Muscle of arm (tissue), 12 donors: Measurements from ENCODE around the gene OR4D1. TPM values are rescaled to one million over a fixed set of nuclear protein-coding genes. Genes with fewer than 3 reads are reported as not detected.

ENCODE experiments used
- DNase-seq: peaks from one replicate; pipeline ENCODE4 v3.0.0-alpha.2; 2013
- polyA plus RNA-seq, 12 donors: library from polyadenylated mRNA; unstranded; fragments of 120-200 nt; gene quantifications; one replicate each; pipeline ENCODE4 v1.2.1, GENCODE V29; 2013; ENCODE audit not compliant: insufficient read length in 12 of 12

Gene OR4D1
- polyA plus RNA-seq, 12 donors: 0.04 TPM; not detected in 10

GRCh38 chr17:58153671-58154070 is 5.5 kb downstream of the OR4D1 start:
- DNase-seq: no peak

- DNase-seq: no peak
These were observed 8.9 kb downstream of the OR4D1 start for GRCh38 chr17:58156839-58157803.

GRCh38 chr17:58158181-58158580 is 10.0 kb downstream of the OR4D1 start:
- no peak for DNase-seq

- DNase-seq: no peak
These were observed 13.4 kb downstream of the OR4D1 start for GRCh38 chr17:58161566-58161965.

DNA sequence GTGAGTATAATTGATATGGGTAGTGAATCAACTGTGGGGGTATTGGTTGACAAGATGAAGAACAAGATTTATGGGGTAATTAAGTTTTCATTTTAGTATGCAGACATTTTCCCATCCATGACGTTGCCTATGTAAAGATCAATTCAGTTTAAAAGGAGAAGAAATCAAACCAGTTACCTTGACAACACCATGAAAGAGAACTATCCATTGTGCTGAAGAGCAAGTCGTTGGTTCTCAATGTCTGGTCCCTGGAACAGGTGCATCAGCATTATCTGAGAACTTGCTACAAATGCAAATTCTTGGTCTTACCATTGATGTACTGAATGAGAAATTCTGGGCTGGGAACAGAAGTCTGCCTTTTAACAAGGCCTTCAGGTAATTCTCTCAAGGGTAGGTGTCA is 17.8 kb downstream of the OR4D1 start:
- no peak for DNase-seq

DNA sequence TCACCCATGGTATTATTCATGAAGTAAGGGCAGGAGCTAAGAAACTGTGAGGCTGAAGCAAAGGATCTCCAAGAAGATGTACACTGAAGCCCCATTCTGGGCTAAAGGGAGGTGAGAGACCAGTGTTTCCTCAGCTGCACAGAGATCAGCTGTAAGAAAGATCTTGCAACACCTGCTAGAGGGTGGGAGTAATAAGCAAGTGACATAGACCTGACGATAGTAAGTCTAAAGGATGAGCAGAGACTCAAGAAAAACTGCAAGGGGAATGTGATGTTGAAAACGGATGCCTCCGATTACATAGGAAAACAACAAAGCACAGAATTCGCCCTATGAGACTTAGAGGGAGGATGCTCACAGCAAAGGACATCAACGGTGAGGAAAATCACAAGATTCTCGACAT is 18.5 kb downstream of the OR4D1 start, which contains the start of gene OR4D2:
OR4D2 (plus strand) TSS at position 301 of the 400 bp plus-strand sequence. CDS start 2,674 bp downstream, outside the sequence.
- DNase-seq: no peak

DNA sequence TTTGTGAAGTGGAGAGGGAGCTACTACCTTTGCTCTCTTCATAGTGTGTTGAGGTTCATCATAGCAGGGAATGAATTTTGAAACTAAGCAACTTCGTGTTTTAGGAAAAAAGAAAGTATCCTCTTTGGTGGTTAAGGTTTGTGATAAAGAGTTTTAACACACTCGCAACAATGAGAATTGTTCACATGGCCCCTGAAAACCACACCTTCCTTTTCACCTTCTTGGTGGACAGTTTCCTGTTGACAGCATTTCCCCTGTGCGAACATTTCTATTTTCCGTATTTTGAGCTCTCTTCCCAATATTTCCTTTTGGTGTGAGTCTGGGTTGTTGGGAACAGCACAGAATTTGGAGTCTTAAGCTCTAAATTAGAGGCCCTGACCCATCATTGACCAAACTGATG is 22.4 kb downstream of the OR4D1 start:
- no peak for DNase-seq

GRCh38 chr17:58172369-58173071 is 24.3 kb downstream of the OR4D1 start:
- DNase-seq: no peak

- DNase-seq: no peak
These were observed 26.7 kb downstream of the OR4D1 start for GRCh38 chr17:58174871-58175270.

DNA sequence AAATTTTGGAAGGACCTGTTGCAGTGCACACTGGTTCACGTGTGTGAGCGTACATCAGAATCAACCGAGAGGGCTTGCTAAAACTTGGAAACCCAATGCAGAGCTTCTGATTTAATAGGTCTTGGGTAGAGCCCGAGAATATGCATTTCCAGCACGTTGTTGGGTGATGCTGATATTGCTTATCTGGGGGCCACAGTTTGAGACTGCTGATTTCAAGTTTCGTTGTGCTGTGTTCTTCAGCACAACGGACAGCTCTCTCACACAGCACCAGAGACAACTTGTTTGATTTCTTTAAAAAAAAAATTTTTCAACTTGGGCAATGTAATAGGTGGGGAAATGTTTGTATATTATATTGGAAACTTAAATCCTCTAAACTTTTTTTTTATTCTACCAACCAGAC is 28.0 kb downstream of the OR4D1 start:
- no peak for DNase-seq

- DNase-seq: no peak
These were observed 33.6 kb downstream of the OR4D1 start for GRCh38 chr17:58181796-58182195.

GRCh38 chr17:58183514-58183913 is 35.3 kb downstream of the OR4D1 start:
- DNase-seq: no peak

DNA sequence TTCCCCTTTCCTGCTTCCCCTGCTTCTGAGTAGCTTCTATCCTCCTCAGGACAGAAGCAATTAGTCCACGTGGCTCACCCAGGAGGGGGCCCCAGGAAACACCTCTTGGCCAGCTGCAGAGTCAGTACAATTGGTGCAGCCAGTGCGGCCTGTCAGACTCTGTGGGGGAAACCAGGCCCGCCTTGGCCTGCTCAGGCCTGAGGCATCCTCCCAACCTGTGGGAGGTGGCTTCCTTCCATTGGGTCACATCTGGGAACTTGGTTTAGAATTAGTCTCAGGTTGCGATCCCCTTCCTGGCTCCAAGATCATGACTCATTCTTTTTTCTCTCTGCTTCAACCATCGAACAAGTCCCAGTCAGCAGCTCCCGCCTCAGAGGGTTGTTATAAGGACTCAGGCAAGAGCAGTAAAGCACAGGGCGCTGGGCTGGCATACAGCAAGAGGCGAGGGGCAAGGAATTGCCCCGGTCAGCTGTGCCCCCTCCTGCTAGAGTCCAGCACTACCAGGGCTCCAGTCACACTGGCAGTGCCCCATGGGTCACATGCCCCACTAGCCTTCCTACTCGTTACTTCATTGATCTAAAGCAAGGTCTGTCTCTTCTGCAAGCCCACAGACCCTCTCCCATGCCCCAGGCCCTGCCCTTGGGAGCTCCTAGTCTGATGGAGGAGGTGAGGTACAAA is 36.3 kb downstream of the OR4D1 start:
- peak; percentile 33 for DNase-seq

- no peak for DNase-seq
These were observed 37.0 kb downstream of the OR4D1 start for GRCh38 chr17:58184986-58185761.

DNA sequence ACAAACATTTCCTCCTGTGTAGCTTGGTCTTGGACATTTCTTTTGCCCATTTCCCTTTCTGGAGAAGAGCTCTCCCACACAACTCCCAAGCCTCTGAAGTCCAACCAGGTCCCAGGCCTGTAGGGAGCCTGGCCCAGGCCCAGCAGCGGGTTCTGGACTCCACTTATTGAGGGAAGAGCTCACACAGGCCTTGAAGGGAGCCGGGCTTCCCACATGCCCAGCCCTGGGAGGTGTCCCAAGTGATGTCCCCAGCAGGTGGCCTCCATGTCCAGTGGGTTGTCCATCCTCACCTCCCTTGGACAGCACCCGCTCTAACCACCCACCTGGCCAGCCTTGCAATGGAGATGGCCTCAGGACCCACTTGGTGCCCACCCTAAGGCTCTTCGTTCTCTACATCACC is 38.4 kb downstream of the OR4D1 start:
- DNase-seq: no peak

- no peak for DNase-seq
These were observed 38.9 kb downstream of the OR4D1 start for GRCh38 chr17:58187063-58187462.

- no peak for DNase-seq
These were observed 39.5 kb downstream of the OR4D1 start for GRCh38 chr17:58187675-58188074.

- DNase-seq: no peak
These were observed 41.4 kb downstream of the OR4D1 start for GRCh38 chr17:58189436-58190146.

DNA sequence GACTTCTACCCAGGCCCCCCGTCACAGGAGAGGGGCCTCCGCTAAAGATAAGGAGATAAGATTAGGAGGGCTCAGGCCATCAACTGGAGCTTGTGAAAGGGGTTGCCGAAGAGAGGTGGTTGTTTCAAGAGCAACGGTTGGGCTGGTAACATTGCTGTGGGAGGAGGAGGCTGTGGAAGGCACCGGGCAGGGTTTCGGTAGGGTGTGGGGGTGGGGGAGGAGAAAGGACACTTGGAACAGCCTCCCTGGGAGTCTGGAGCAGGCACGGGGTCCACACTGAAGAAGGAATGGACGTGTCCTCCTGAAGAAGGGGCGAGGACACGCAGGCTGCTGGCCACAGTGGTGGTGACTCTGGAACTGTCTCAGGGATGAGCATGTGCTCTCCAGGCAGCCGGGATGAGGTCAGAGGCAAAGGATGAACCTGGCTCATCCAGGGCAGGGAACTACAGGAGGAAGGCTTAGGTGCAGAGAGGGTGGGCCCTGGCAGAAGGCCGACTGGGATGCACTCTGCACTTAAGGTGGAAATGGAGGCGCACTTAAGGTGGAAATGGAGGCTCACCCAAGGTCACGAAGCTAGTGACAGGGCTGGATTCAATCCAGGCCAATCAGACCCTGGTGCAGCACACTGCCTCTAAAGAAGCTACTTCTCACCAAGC is 43.2 kb downstream of the OR4D1 start:
- no peak for DNase-seq

DNA sequence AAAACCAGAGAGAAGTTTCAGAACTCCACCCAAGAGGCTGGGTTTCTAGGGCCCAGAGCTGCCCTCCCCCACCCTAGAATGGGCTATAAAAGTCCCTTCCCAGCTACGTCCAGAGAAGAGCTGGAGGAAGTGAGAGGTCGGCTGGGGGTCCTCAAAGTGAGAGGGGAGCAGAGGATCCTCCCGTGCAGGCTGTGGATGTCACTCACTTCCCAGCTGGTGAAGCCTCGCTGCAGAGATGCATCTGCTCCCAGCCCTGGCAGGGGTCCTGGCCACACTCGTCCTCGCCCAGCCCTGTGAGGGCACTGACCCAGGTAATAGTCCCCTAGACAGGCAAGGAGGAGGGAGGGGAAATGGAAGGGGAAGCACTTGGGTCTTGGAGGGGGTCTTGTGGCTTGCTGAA is 44.4 kb downstream of the OR4D1 start, which contains the start of gene EPX:
EPX (plus strand) TSS at position 115 of the 400 bp plus-strand sequence; CDS start at position 236, 121 bp downstream.
- no peak for DNase-seq
